Measurements from ENCODE around the gene VARS1.
"Not testable (repeated sequence)": the region's sequence is repeated elsewhere in the genome, so short reads cannot be mapped to it uniquely, and the experiment has no call there.

The VARS1 gene

DNA sequence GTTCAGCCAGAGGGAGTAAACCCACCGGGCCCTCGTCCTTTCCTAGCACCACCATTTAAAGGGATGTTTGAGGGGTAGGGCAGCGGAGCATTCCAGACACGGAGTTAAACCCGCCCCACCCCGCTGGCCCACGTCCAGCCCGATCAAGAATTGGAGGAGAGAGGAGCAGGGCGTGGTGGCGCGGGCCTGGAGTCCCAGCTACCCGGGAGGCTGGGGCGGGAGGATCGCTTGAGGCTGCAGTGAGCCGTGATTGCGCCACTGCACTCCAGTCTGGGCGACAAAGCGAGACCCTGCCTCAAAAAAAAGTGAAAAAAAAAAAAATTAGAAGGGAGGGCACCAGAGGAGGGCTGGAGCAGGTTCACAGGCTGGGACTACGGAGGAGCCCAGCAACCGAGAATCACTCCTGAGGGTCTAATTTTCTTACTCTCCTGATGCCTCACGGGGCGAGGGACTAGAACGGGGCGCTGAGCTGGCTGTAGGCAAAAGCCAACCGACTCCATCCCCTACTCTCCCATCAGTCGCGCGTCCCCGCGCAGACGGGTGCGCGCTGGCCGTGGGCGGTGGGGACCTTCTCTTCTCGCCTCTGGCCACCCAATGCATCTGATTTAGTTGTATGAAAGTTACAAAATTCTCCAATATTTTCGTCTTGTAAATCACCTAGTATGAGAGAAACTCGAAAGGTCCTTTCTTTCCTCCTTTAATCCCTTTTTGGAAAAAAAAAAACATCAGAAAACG lies 25.9 kb upstream of the VARS1 start:
- no peak for DNase-seq

DNA sequence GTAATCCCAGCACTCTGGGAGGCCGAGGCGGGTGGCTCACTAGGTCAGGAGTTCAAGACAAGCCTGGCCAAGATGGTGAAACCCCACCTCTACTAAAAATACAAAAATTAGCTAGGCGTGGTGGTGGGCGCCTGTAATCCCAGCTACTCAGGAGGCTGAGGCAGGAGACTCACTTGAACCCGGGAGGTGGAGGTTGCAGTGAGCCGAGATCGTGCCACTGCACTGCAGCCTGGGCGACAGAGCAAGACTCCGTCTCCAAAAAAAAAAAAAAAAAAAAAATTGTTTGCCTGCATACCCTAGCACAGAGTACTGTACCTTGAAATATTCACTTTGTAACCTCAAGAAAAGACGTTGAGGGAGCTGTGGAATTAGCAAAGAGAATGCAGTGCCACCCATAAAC lies 24.8 kb upstream of the VARS1 start:
- not testable (repeated sequence) for DNase-seq

DNA sequence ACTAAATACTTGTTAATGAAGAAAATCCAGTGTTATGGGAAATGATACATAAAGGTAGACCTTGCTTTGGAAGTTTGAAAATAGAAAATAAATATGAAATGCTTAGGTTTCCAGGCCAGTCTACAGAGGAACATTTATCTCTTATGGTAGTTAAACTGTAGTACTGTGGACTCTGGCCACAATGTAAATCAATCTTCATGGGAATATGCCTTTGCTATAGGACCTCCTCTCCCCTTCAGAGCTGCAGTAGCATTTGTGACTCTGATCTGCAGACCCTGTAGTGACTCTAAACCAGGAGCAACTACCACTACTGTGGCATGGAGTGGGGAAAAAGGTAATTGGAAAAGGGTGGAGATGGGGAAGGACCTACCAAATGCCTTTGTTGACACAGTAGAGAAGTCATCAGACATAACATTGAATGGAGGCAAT lies 24.3 kb upstream of the VARS1 start:
- DNase-seq = no peak

DNA sequence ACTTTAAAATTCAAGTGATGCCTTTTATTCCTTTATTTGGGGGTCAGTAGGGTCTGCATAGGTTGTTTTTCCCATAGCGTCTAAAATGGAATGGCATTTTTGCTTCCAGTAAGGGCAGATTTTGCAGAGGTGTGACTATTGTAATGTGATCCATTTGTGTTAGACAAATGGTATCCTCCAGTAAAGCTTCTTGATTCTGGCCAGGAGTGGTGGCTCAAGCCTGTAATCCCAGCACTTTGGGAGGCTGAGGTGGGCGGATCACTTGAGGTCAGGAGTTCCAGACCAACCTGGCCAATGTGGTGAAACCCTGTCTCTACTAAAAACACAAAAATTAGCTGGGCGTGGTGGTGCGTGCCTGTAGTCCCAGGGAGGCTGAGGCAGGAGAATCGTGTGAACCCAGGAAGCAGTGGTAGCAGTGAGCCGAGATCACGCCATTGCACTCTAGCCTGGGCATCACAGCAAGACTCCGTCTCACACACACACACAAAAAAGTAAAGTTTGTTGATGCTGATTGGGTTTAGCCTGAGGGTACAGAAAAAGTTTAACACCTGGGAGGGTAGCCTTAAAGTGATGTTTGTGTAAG lies 22.5 kb upstream of the VARS1 start:
- not testable (repeated sequence) for DNase-seq

- not testable (repeated sequence) for DNase-seq
Observed at GRCh38 chr6:31817133-31817928, 21.8 kb upstream of the VARS1 start.

DNA sequence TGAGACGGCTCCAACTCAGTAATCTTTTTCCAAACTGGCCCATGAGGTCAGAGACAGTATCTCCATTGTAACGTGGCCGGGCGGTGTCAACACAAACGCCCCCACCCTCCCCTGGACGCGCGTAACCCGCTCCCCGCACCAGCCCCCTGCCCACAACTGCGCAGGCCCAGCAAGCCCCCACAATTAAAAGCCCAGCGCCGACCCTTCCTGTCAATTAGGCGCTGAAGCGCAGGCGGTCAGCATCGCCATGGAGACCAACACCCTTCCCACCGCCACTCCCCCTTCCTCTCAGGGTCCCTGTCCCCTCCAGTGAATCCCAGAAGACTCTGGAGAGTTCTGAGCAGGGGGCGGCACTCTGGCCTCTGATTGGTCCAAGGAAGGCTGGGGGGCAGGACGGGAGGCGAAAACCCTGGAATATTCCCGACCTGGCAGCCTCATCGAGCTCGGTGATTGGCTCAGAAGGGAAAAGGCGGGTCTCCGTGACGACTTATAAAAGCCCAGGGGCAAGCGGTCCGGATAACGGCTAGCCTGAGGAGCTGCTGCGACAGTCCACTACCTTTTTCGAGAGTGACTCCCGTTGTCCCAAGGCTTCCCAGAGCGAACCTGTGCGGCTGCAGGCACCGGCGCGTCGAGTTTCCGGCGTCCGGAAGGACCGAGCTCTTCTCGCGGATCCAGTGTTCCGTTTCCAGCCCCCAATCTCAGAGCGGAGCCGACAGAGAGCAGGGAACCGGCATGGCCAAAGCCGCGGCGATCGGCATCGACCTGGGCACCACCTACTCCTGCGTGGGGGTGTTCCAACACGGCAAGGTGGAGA lies 19.7 kb upstream of the VARS1 start, which contains the start of the genes HSPA1A and HSPA1L:
Gene HSPA1A, plus strand, starts transcription at position 519 of the 814 bp plus-strand sequence. Its CDS starts 214 bp downstream, at position 733.
Gene HSPA1L, minus strand, starts transcription at position 259 of the 814 bp plus-strand sequence. CDS start 3,311 bp downstream, outside the sequence.
- peak; percentile 95 for DNase-seq

GRCh38 chr6:31814677-31815024 lies 19.1 kb upstream of the VARS1 start:
- DNase-seq = peak; percentile 92

DNA sequence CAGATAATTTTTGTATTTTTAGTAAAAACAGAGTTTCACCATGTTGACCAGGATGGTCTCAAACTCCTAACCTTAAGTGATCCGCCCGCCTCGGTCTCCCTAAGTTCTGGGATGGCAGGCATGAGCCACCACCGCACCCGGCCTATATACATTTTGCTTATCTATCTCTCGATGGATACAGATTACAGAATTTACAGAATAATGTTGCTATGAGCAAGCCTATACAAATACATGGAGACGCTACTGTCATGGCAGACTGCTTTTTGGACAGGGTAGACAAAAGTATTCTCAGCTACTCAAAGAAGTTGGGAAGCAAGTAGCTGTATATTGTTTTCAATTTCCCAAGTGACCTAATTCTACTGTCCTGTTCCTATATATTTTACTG lies 17.9 kb upstream of the VARS1 start:
- DNase-seq = no peak

- no peak for DNase-seq
Observed at GRCh38 chr6:31811645-31812044, 16.1 kb upstream of the VARS1 start.

DNA sequence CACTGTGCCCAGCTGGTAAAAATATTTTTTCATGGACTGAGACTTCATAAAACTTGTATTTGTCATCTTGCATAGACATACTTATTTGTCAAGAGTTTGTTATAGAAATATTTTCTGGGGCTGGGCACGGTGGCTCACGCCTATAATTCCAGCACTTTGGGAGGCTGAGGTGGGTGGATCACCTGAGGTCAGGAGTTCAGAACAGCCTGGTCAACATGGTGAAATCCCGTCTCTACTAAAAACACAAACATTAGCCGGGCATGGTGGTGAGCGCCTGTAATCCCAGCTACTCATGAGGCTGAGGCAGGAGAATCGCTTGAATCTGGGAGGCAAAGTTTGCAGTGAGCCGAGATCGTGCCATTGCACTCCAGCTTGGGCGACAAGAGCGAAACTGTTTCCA lies 13.0 kb upstream of the VARS1 start:
- DNase-seq = not testable (repeated sequence)

DNA sequence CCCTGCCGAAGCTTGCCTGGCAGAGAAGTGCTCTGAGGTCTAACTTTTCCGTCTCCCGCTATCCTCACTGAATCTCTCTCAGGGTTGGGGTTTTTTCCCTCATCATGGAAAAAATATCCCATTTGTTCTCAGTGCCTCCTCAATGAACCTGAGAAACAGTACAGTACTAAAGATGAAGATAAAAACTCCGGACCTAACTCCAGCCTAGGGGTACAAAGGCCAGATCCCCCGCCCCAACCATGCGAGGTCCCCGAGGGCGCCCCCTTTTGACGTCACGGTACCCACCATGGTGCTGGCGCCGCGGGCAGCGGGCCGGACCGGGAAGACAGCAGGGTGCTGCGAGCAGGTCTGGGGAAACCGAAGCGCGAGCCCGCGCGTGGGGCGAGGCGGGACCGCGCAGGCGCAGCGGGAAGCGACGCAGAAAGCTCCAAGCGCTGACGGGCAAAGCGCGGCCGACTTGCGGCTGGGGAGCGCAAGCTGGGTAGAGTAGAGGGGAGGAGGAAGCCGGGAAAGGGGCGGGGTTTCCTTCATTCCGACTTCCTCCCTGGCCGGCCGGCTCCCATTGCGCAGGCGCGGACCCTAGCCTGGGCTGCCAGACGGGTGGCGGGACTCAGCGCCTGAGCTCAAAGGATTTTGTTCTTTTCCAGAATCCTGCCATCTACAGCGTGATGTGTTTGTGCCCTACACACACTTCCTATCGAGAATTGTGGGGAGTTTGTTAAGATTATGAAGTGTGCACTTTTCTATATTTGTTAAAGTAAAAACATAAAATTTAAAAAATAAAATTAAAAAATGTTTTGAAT lies 11.1 kb upstream of the VARS1 start, which contains the start of gene LSM2:
Gene LSM2, minus strand, starts transcription at position 497 of the 803 bp plus-strand sequence. Its CDS starts 209 bp downstream, at position 288.
- DNase-seq = peak; percentile 96

GRCh38 chr6:31805939-31806469 lies 10.5 kb upstream of the VARS1 start:
- DNase-seq = no peak

GRCh38 chr6:31801031-31801927 lies 5.7 kb upstream of the VARS1 start:
- DNase-seq = not testable (repeated sequence)

DNA sequence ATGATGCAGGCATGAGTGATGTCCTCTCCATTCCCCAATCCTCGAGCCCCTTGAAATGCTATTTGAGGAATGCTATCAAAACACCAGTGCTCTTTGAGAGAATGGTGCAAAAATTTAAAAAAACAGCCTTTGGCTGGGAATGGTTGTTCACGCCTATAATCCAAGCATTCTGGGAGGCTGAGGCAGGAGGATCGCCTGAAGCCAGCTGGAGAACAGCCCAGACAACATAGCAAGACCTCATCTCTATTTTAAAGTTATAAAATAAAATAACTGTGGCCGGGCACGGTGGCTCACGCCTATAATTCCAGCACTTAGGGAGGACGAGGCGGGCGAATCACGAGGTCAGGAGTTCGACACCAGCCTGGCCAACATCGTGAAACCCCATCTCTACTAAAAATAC lies 4.2 kb upstream of the VARS1 start:
- no peak for DNase-seq

GRCh38 chr6:31797588-31797987 lies 2.0 kb upstream of the VARS1 start:
- DNase-seq = no peak

DNA sequence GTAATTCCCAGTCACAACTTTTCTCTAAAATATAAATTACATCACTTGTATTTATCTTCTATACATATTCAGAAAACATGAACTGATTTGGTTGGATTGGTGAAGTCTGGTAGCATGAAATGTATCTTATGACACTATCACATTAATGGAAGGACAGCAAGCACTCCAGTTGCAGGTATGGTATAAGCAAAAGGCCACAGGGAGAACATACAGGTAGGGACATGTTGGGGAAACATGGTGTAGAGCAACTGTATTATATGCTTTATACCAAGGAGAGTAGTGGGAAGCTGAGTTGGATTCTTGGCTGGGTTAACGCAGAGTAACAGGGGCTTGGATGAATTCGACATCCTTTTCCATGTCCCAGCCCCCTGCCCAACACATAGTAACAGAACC lies 1.4 kb upstream of the VARS1 start:
- DNase-seq = no peak

- DNase-seq = peak; percentile 59
Observed at GRCh38 chr6:31794866-31795615, 511 bp downstream of the VARS1 start.

GRCh38 chr6:31794294-31794865 lies 1.2 kb downstream of the VARS1 start:
- no peak for DNase-seq

- not testable (repeated sequence) for DNase-seq
Observed at GRCh38 chr6:31793927-31794245, 1.7 kb downstream of the VARS1 start.

Data from NCI-H2029 (cell line).